Measurements from ENCODE around the gene CAMK2A.

GRCh38 chr5:150277043-150277442, 12.5 kb downstream of the CAMK2A start:
- TF ChIP-seq CTCF (IDR thresholded peaks at IDR 0.05; ENCODE audit: low read depth, low read length, missing input control), result no peak
- TF ChIP-seq REST (IDR thresholded peaks at IDR 0.05), result no peak
- no peak for TF ChIP-seq MAX (IDR thresholded peaks at IDR 0.05)
- no peak for TF ChIP-seq SP1 (IDR thresholded peaks at IDR 0.05)
- TF ChIP-seq FOXA2 (IDR thresholded peaks at IDR 0.05), result no peak
- no peak for TF ChIP-seq HNF4A (conservative IDR thresholded peaks at IDR 0.05)
- TF ChIP-seq RAD21 (IDR thresholded peaks at IDR 0.05), result no peak
- no peak for TF ChIP-seq ATF3 (IDR thresholded peaks at IDR 0.05)
- TF ChIP-seq JUND (IDR thresholded peaks at IDR 0.05), result no peak
- no peak for TF ChIP-seq HNF4G (IDR thresholded peaks at IDR 0.05)
